Activated CD4-positive, alpha-beta T cell treated with anti-CD3 and anti-CD28 coated beads, Interleukin-2, amount 10 ng/mL, durations not matched to agents 24 days and 14 days (primary cell): ENCODE results near the gene MAF. TPM values are rescaled to one million over a fixed set of nuclear protein-coding genes. Genes with fewer than 3 reads are reported as not detected.

Experiments
- DNase-seq: peaks from one replicate; pipeline ENCODE4 v3.0.0; 2022
- H3K27ac Mint-ChIP-seq: one replicate; pipeline ENCODE4 v1.8.0; 2022; ENCODE audit warnings: mild to moderate bottlenecking, mixed read lengths
- H3K27me3 Mint-ChIP-seq: one replicate; pipeline ENCODE4 v1.8.0; 2022; ENCODE audit warnings: mixed read lengths
- H3K36me3 Mint-ChIP-seq: one replicate; pipeline ENCODE4 v1.8.0; 2022; ENCODE audit warnings: low read depth, mild to moderate bottlenecking, mixed read lengths
- H3K4me1 Mint-ChIP-seq: one replicate; pipeline ENCODE4 v1.8.0; 2021; ENCODE audit warnings: mixed read lengths
- H3K4me3 Mint-ChIP-seq: one replicate; pipeline ENCODE4 v1.8.0; 2022; ENCODE audit warnings: mild to moderate bottlenecking, moderate library complexity, mixed read lengths
- H3K9me3 Mint-ChIP-seq: one replicate; pipeline ENCODE4 v1.8.0; 2021; ENCODE audit warnings: mixed read lengths
- intact Hi-C: fragments of 100-400 bp; cut with micrococcal nuclease; formaldehyde crosslinking; loops from one replicate; pipeline ENCODE4 v1.15.1; 2023
- total RNA-seq: library from RNA; stranded (reverse); gene quantifications from 2 replicates; pipeline ENCODE4 v1.2.3, GENCODE V29; 2022

MAF gene
- total RNA-seq, 1 donor from 2014 or later, result 62.8 TPM

GRCh38 chr16:79628501-79628975, 28.0 kb upstream of the MAF start:
- Mint-ChIP-seq H3K4me1 (peaks cover 57% of the 10 kb centered on the region), H3K27me3 (peaks cover 15% of the 10 kb centered on the region), H3K9me3 (peaks cover 15% of the 10 kb centered on the region), H3K36me3 (peaks cover 3% of the 10 kb centered on the region), H3K4me3 (peak overlapping the region; percentile 70), H3K27ac (peak overlapping the region; percentile 88)
- intact Hi-C loops, result loop anchor here (1.0 to 5.0 kb wide), 9 partner anchors 10 to 850 kb away; no protein-coding TSS in a partner anchor
- DNase-seq, result peak; percentile 91

GRCh38 chr16:79627092-79627491, 26.6 kb upstream of the MAF start:
- peaks cover 18% of the 10 kb centered on the region for H3K27me3 Mint-ChIP-seq
- H3K27ac Mint-ChIP-seq, result no peak overlapping the region
- H3K4me1 Mint-ChIP-seq, result peaks cover 49% of the 10 kb centered on the region
- H3K4me3 Mint-ChIP-seq, result no peak overlapping the region
- intact Hi-C loops, result loop anchor here (5.0 kb wide), 1 partner anchor 570 kb away; no protein-coding TSS in a partner anchor
- peaks cover 3% of the 10 kb centered on the region for H3K36me3 Mint-ChIP-seq
- peaks cover 18% of the 10 kb centered on the region for H3K9me3 Mint-ChIP-seq
- DNase-seq, result no peak

DNA sequence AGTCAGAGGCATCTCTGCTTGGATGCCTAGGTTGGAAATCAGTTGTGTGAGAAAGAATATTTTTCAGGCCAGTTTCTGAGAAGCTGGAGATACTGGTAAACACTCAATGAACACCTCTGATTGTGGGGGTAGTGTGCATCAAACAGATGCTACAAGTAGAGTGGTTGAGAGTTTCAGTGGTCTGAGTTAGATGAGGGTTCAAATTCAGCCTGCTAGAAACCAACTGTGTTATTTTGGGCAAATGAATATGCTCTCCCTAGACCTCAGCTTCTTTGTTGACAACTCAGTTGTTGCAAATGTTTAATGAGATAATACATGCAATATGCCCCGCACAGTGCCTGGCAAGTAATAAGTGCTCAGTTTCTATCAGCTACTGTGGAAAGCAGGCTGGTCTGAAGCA, 25.2 kb upstream of the MAF start:
- Mint-ChIP-seq H3K27me3 (peaks cover 18% of the 10 kb centered on the region), H3K36me3 (peaks cover 3% of the 10 kb centered on the region), H3K4me3 (no peak overlapping the region), H3K4me1 (peaks cover 38% of the 10 kb centered on the region), H3K27ac (no peak overlapping the region), H3K9me3 (peaks cover 17% of the 10 kb centered on the region)
- DNase-seq, result no peak
- intact Hi-C loops, result loop anchor here (5.0 kb wide), 1 partner anchor 572 kb away; no protein-coding TSS in a partner anchor

GRCh38 chr16:79623824-79624223, 23.3 kb upstream of the MAF start:
- Mint-ChIP-seq H3K4me3 (no peak overlapping the region), H3K9me3 (peaks cover 3% of the 10 kb centered on the region), H3K27ac (no peak overlapping the region), H3K4me1 (peaks cover 41% of the 10 kb centered on the region), H3K27me3 (peaks cover 18% of the 10 kb centered on the region), H3K36me3 (peaks cover 4% of the 10 kb centered on the region)
- no peak for DNase-seq
- intact Hi-C loops, result no loop called here

DNA sequence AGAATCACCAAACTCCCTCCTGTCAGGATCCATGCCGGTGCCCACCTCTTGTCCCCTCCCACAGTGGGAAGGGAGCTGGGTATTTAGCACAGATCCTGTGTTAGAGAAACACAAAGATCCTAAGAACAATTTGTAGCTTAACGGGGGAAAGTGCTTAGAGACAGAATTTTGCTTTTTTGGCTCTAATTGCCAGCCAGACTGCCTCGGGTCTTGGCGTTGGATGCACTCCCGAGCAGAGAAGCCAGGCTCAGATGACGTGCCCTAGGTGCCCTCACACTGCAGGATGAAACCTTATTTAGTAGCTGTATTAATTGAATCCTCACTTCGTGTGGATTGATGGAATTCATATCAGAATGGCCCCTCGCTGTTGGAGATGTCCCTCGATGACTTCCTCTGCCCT, 22.5 kb upstream of the MAF start:
- intact Hi-C loops, result no loop called here
- no peak overlapping the region for H3K27ac Mint-ChIP-seq
- peaks cover 41% of the 10 kb centered on the region for H3K4me1 Mint-ChIP-seq
- peaks cover 3% of the 10 kb centered on the region for H3K9me3 Mint-ChIP-seq
- no peak for DNase-seq
- no peak overlapping the region for H3K4me3 Mint-ChIP-seq
- H3K36me3 Mint-ChIP-seq, result peaks cover 4% of the 10 kb centered on the region
- peaks cover 18% of the 10 kb centered on the region for H3K27me3 Mint-ChIP-seq

DNA sequence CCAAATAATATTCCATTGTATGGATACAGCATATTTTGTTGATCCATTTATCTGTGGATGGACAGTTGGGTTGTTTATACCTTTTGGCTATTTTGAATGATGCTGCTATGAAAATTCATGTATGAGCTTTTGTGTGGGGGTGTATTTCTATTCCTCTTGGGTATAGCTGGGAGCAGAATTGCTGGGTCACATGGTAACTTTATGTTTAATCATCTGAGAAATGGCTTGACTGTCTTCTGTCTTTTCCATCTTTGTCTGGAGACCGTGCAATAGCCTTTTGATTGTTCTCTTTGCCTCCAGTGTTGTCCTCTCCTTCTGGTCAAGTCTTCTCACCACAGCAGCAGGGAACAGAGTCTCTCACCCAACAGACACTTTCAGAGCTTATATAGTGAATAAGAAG, 20.5 kb upstream of the MAF start:
- peaks cover 44% of the 10 kb centered on the region for H3K4me1 Mint-ChIP-seq
- H3K27me3 Mint-ChIP-seq, result peaks cover 18% of the 10 kb centered on the region

GRCh38 chr16:79618692-79619050, 18.1 kb upstream of the MAF start:
- peak overlapping the region; percentile 75 for H3K4me3 Mint-ChIP-seq

More for the DNA sequence above, 20.5 kb upstream of the MAF start:
- Mint-ChIP-seq H3K4me3 (no peak overlapping the region), H3K27ac (no peak overlapping the region), H3K9me3 (peaks cover 3% of the 10 kb centered on the region), H3K36me3 (peaks cover 4% of the 10 kb centered on the region)
- DNase-seq, result no peak
- intact Hi-C loops, result no loop called here

DNA sequence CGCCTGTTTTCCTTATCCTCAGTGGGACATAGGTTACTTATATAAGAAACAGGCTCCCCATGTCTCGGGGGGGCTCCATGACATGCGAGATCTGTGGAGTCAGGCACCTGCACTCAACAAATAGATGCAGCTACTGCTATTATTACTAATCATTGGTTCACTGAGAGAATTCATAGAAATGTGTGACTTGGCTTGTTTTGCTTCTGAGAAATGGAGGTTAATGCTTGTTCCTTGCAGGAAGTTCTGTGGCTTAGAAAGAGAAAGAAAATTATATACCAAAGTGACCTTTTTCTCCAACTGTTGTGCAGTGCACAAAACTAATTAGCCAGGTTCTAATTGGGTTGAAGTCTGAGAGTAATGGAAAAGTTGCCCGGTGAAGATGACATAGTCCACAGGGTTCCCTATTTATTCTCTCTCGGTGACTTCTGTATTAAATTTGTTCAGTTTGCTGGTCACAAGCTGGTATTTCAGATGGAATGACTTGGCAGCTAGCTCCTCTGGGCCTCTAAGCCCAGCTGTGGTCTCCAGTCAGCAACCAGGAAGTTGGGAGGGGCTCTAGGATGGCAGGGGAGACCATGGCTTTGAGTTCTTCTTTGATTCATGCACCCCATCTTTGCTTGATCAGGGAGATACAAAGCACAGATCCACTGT, 17.6 kb upstream of the MAF start:
- peaks cover 4% of the 10 kb centered on the region for H3K36me3 Mint-ChIP-seq
- peak overlapping the region; percentile 75 for H3K4me3 Mint-ChIP-seq
- DNase-seq, result peak; percentile 69
- H3K27me3 Mint-ChIP-seq, result peaks cover 3% of the 10 kb centered on the region
- H3K9me3 Mint-ChIP-seq, result no peaks in the 10 kb centered on the region
- H3K4me1 Mint-ChIP-seq, result peaks cover 56% of the 10 kb centered on the region
- H3K27ac Mint-ChIP-seq, result peak overlapping the region; percentile 93
- intact Hi-C loops, result loop anchor here (1.0 to 10.0 kb wide), 3 partner anchors 10 to 967 kb away; no protein-coding TSS in a partner anchor

More at GRCh38 chr16:79618692-79619050, 18.1 kb upstream of the MAF start:
- H3K27ac Mint-ChIP-seq, result peak overlapping the region; percentile 93
- H3K9me3 Mint-ChIP-seq, result peaks cover 3% of the 10 kb centered on the region
- intact Hi-C loops, result loop anchor here (1.0 to 10.0 kb wide), 3 partner anchors 10 to 966 kb away; no protein-coding TSS in a partner anchor
- peak; percentile 81 for DNase-seq
- peaks cover 56% of the 10 kb centered on the region for H3K4me1 Mint-ChIP-seq
- H3K27me3 Mint-ChIP-seq, result peaks cover 8% of the 10 kb centered on the region
- H3K36me3 Mint-ChIP-seq, result peaks cover 4% of the 10 kb centered on the region

DNA sequence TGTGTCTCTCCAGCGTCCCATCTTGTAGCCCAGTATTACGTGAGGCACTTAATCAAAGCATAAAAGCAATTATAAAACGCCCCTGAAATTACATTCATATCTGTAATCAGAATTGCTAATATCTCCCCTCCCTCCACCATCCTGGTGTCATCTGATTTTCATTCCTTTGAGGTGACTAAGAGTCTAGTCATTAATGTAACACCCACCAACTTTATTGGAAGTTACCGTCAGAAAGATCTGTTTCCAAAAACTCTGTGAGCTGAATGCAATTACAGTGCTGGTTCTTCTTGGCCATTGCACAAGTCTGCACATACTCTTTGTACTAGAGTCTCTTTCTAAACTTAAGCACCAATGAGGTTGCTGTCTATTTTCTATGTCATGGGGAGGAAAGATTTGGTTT, 12.5 kb upstream of the MAF start:
- Mint-ChIP-seq H3K27me3 (peaks cover 15% of the 10 kb centered on the region), H3K9me3 (no peaks in the 10 kb centered on the region), H3K36me3 (no peaks in the 10 kb centered on the region), H3K4me3 (no peak overlapping the region), H3K27ac (no peak overlapping the region), H3K4me1 (peaks cover 41% of the 10 kb centered on the region)
- intact Hi-C loops, result loop anchor here (10.0 kb wide), 1 partner anchor 972 kb away; no protein-coding TSS in a partner anchor
- DNase-seq, result no peak

- intact Hi-C loops, result loop anchor here (10.0 kb wide), 1 partner anchor 973 kb away; no protein-coding TSS in a partner anchor
- H3K27ac Mint-ChIP-seq, result no peak overlapping the region
- no peak overlapping the region for H3K4me3 Mint-ChIP-seq
- H3K9me3 Mint-ChIP-seq, result no peaks in the 10 kb centered on the region
- no peak for DNase-seq
- H3K27me3 Mint-ChIP-seq, result peaks cover 15% of the 10 kb centered on the region
- peaks cover 37% of the 10 kb centered on the region for H3K4me1 Mint-ChIP-seq
- no peaks in the 10 kb centered on the region for H3K36me3 Mint-ChIP-seq
These were observed 11.7 kb upstream of the MAF start for GRCh38 chr16:79612207-79612606.

GRCh38 chr16:79610771-79611170, 10.2 kb upstream of the MAF start:
- peaks cover 34% of the 10 kb centered on the region for H3K4me1 Mint-ChIP-seq
- H3K27me3 Mint-ChIP-seq, result peaks cover 15% of the 10 kb centered on the region
- no peaks in the 10 kb centered on the region for H3K9me3 Mint-ChIP-seq
- intact Hi-C loops, result loop anchor here (10.0 kb wide), 1 partner anchor 974 kb away; no protein-coding TSS in a partner anchor
- no peak overlapping the region for H3K27ac Mint-ChIP-seq
- DNase-seq, result no peak
- H3K4me3 Mint-ChIP-seq, result no peak overlapping the region
- no peaks in the 10 kb centered on the region for H3K36me3 Mint-ChIP-seq

DNA sequence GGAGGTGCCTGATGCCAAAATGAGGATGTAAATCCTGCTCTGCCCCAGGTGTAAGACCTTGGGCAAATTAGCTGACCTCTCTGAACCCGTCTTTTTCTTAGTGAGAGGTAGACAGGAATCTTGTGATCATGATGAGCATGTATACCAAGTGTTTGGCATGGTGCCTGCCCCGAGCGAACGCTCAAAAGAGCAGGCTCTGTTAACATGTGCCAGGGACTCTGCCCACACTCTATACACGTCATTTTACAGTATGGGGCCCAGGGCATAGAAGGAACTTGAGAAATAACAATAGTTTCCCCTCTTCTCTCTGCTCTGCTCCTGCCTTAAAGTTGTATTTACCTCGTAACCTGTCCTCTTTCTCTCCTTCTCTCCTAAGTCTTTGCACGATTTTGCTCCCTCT, 9.3 kb upstream of the MAF start:
- Mint-ChIP-seq H3K36me3 (no peaks in the 10 kb centered on the region), H3K9me3 (no peaks in the 10 kb centered on the region), H3K27me3 (peaks cover 15% of the 10 kb centered on the region), H3K27ac (no peak overlapping the region), H3K4me1 (peaks cover 33% of the 10 kb centered on the region), H3K4me3 (no peak overlapping the region)
- intact Hi-C loops, result loop anchor here (5.0 to 10.0 kb wide), 4 partner anchors 102 to 975 kb away; no protein-coding TSS in a partner anchor
- DNase-seq, result no peak

DNA sequence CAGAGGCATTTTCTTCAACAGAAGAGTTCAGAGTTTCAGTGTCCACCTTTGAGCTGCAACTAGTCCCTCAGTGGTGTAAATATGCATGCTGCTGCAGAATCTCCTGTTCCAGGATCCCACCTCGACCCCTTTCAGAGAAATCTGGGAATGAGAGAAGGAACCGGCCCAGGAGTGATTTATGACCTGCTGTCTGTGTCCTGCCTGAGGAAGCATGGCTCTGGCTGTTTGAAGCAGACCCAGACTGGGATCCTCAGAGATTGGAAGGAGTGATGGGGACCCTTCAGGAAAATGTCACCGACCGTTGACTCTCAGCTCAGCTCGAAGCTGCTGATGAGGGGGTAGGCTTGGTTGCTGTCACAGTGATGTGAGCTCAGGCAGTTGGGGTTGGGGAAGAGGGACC, 8.4 kb upstream of the MAF start:
- Mint-ChIP-seq H3K36me3 (no peaks in the 10 kb centered on the region), H3K27ac (no peak overlapping the region), H3K4me1 (peaks cover 31% of the 10 kb centered on the region), H3K27me3 (peaks cover 18% of the 10 kb centered on the region), H3K4me3 (no peak overlapping the region), H3K9me3 (no peaks in the 10 kb centered on the region)
- intact Hi-C loops, result loop anchor here (5.0 to 10.0 kb wide), 3 partner anchors 103 to 856 kb away; no protein-coding TSS in a partner anchor
- no peak for DNase-seq

DNA sequence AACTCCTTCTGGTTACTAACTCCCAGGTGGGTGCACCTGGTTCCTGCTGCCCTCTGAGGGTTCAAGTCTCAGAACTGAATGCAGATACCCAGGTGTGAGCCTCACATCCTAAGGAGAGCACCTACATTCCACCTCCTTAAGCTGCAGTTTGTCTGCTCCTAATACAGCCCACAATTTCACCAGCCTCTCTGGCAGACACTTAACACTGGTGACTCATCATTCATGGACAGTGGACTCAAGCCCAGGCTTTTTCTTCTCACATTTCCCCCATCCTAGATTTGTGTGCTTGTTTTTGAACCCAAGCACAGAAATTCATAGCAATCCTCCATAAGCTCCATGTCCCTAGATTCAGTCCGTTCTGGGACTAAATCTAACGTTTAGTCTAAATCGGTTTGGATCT, 7.0 kb upstream of the MAF start:
- Mint-ChIP-seq H3K27ac (no peak overlapping the region), H3K27me3 (peaks cover 16% of the 10 kb centered on the region), H3K36me3 (no peaks in the 10 kb centered on the region), H3K9me3 (no peaks in the 10 kb centered on the region), H3K4me1 (peaks cover 35% of the 10 kb centered on the region), H3K4me3 (no peak overlapping the region)
- intact Hi-C loops, result loop anchor here (5.0 to 10.0 kb wide), 3 partner anchors 105 to 857 kb away; no protein-coding TSS in a partner anchor
- DNase-seq, result no peak
